ENCODE data around the gene PPFIA2. TPM values are rescaled to one million over a fixed set of nuclear protein-coding genes. Genes with fewer than 3 reads are reported as not detected.

PPFIA2 gene
- total RNA-seq, 4 donors from 2014 or later, result 0.81 to 0.84 TPM; not detected in 2

DNA sequence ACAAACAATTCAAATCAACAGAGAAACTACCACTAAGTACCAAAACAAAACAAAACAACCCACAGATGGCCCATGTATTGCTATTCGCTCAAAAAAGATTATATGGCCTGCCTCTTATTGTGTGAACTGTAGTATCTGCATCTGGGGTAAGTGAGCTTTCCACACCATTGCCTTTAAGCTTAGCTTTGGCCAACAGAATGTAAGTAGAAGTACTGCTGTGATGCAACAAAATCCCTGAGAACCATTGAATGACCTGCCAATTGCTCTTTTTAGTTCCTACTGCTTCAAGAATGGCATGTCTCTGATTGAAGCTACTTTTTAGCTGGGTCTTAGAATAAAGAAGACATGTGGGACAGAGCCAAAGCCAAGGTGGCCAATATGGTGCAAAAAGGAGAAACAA, 32.5 kb downstream of the PPFIA2 start:
- WGBS, 2 donors, result 67 to 87% methylated on average over 1 of the region's 1 CpG
- no peak for TF ChIP-seq POLR2A (IDR thresholded peaks at IDR 0.05)
- TF ChIP-seq, protein P1, sequence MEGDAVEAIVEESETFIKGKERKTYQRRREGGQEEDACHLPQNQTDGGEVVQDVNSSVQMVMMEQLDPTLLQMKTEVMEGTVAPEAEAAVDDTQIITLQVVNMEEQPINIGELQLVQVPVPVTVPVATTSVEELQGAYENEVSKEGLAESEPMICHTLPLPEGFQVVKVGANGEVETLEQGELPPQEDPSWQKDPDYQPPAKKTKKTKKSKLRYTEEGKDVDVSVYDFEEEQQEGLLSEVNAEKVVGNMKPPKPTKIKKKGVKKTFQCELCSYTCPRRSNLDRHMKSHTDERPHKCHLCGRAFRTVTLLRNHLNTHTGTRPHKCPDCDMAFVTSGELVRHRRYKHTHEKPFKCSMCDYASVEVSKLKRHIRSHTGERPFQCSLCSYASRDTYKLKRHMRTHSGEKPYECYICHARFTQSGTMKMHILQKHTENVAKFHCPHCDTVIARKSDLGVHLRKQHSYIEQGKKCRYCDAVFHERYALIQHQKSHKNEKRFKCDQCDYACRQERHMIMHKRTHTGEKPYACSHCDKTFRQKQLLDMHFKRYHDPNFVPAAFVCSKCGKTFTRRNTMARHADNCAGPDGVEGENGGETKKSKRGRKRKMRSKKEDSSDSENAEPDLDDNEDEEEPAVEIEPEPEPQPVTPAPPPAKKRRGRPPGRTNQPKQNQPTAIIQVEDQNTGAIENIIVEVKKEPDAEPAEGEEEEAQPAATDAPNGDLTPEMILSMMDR (IDR thresholded peaks at IDR 0.05), result no peak
- no peak overlapping the region for H3K4me3 ChIP-seq (ENCODE audit: low read depth, poor library complexity, severe bottlenecking)
- DNase-seq (ENCODE audit: low spot score in 2 of 2), result no peak
- intact Hi-C loops (cut with DNase I; ENCODE audit: low total_unique reads), result no loop called here

DNA sequence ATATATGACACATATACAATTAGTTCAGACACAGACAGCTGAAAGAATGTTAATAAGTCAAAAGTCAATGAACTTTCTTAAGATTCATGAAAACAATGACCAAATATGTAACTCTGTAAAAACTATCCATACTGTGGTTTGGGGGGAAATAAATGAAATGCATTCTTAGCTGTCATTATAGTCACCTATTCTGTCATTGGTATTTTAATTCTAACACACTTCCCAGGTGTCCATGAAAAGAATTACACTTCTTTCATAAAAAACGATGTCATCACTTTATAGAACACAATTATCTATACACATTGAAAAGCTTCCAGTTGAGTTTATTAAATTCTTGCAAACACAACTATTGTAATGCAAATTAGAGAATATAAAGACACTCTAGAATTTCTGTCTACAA, 35.8 kb downstream of the PPFIA2 start:
- WGBS, 2 donors, result 41 to 59% methylated on average over 1 of the region's 1 CpG
- no peak overlapping the region for H3K4me3 ChIP-seq (ENCODE audit: low read depth, poor library complexity, severe bottlenecking)
- intact Hi-C loops (cut with DNase I; ENCODE audit: low total_unique reads), result no loop called here
- TF ChIP-seq, protein P1 (IDR thresholded peaks at IDR 0.05), result no peak
- no peak for TF ChIP-seq POLR2A (IDR thresholded peaks at IDR 0.05)
- DNase-seq (ENCODE audit: low spot score in 2 of 2), result no peak

DNA sequence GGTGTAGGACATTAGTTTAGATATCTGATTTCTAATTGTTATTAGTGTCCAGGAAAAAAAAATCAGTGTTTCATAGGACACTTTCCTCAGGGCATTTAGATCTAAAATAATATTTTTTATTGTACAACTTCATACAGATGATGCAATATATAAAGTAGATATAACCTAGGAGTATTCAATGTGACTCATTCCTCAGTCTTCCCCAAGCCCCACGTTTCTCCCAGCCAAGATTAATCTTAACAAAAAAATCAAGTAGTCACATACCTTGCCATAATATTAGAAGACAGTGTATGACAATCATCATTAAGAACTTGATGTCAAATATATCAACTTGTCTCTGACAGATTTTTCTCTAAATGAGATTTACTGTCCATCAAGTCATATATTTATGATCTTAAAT, 37.1 kb downstream of the PPFIA2 start:
- no peak for DNase-seq (ENCODE audit: low spot score in 2 of 2)
- intact Hi-C loops (cut with DNase I; ENCODE audit: low total_unique reads), result no loop called here
- WGBS, 2 donors, result 14% methylated on average over 1 of the region's 1 CpG
- TF ChIP-seq POLR2A (IDR thresholded peaks at IDR 0.05), result no peak
- TF ChIP-seq, protein P1 (IDR thresholded peaks at IDR 0.05), result no peak
- H3K4me3 ChIP-seq (ENCODE audit: low read depth, poor library complexity, severe bottlenecking), result no peak overlapping the region

DNA sequence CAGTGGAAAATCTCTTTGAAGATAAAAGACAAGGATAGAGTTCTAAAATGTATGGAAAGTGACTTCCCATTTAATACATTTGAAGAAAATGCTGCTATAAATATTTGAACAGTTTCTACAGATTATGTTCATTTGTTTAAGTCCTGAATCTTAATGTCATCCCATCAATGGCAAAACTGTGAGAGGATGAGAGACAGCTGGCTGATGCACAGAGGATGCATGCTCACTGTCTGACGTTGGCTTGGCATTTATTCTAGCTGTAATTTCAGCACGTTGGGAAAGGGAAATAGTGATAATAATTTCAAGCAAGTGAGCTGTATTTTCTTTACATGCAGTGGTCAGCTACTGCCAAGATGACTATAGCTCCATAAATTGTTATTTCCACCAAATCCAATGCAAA, 40.5 kb downstream of the PPFIA2 start:
- TF ChIP-seq, protein P1 (IDR thresholded peaks at IDR 0.05), result no peak
- no peak for TF ChIP-seq POLR2A (IDR thresholded peaks at IDR 0.05)
- no peak overlapping the region for H3K4me3 ChIP-seq (ENCODE audit: low read depth, poor library complexity, severe bottlenecking)
- no peak for DNase-seq (ENCODE audit: low spot score in 2 of 2)
- WGBS, 2 donors, result 32 to 36% methylated on average over 2 of the region's 2 CpGs
- intact Hi-C loops (cut with DNase I; ENCODE audit: low total_unique reads), result no loop called here

DNA sequence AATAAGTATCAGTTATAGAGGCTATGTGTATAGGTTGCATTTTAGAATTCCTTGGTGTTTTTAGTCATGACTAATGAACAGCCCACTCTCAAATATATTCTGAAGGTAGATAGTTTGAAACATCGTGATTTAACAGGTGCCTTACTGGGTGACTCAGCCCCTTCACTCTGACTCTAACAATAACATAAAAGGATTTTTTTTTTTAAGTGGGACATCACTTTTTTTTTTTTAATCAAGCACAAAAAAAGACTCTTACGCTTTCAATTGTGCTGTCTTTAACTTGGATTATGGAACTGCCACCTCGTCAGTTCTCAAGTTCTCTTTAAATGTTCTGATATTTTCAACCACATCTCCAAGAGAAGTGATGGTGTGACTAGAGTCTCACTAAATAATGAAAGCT, 46.6 kb downstream of the PPFIA2 start:
- TF ChIP-seq, protein P1 (IDR thresholded peaks at IDR 0.05), result no peak
- no peak for TF ChIP-seq POLR2A (IDR thresholded peaks at IDR 0.05)
- DNase-seq (ENCODE audit: low spot score in 2 of 2), result no peak
- H3K4me3 ChIP-seq (ENCODE audit: low read depth, poor library complexity, severe bottlenecking), result no peak overlapping the region
- intact Hi-C loops (cut with DNase I; ENCODE audit: low total_unique reads), result no loop called here
- WGBS, 2 donors, result 87 to 92% methylated on average over 3 of the region's 3 CpGs

DNA sequence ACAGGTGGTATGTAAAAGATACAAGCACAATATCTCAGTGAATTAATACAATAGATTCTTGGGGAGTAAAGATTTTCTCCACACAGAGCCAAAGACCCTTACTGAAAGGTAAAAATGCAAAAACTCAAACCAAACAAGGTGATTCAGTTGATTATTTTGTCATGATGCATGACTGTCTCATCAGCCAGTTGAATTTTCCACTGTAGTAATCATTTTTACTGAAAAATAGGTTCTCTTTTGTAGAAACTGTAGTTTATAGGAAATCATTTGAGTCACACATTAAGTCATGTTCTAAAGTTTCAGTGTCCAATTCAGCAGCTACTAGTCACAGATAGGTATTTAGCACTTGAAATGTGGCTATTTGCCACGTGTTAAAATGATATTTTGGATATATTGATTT, 53.6 kb downstream of the PPFIA2 start:
- 74% methylated on average over 1 of the region's 1 CpG for WGBS, 2 donors
- no peak for DNase-seq (ENCODE audit: low spot score in 2 of 2)
- intact Hi-C loops (cut with DNase I; ENCODE audit: low total_unique reads), result no loop called here
- TF ChIP-seq, protein P1 (IDR thresholded peaks at IDR 0.05), result no peak
- TF ChIP-seq POLR2A (IDR thresholded peaks at IDR 0.05), result no peak
- no peak overlapping the region for H3K4me3 ChIP-seq (ENCODE audit: low read depth, poor library complexity, severe bottlenecking)

Measured in lower leg skin (tissue), 4 donors.